K562 (cell line): ENCODE measurements around the gene CCDC28B. TPM values are rescaled to one million over a fixed set of nuclear protein-coding genes. Genes with fewer than 3 reads are reported as not detected.
A peak's percentile ranks its signal among the peaks of the same experiment; 100 is the strongest.

ENCODE experiments used
- ATAC-seq: fragments of 200-7000 bp; cut with Tn5 transposase; 3 replicates; pipeline ENCODE4 v1.9.1; 2020; ENCODE audit warnings: moderate library complexity
- BruUV-seq: library from RNA; stranded (reverse); fragments of 400-500 nt; replicated peaks from 2 replicates; lab custom pipeline; 2021; lab: Mats Ljungman, UMichigan
- CTCF ChIA-PET: fragments of 300-600 bp; formaldehyde crosslinking; extraction: SDS; loops from one replicate; lab custom pipeline; 2021; ENCODE audit warnings: low intra/inter-chr PET ratio; lab: Yijun Ruan, JAX
- POLR2A ChIA-PET: fragments of 300-600, 350-650 bp; sonication (Branson Sonifier 250); formaldehyde crosslinking; extraction: SDS; loops from one replicate; lab custom pipeline; 2021; ENCODE audit warnings: antibody characterized with exemption, inconsistent platforms; lab: Yijun Ruan, JAX
- DNase-seq, 4 experiments: peaks; one replicate each; pipeline versions ENCODE4 v3.0.0 to v3.0.0-alpha.2; 2011 to 2018; ENCODE audit warnings: low spot score in 3 of 4, mixed read lengths in 3 of 4; ENCODE audit errors: extremely low read depth in 1 of 4
- FAIRE-seq: peaks from 2 replicates; lab custom pipeline; 2011; peaks lifted over from hg19 to GRCh38; lab: Jason Lieb, UNC
- H2AFZ ChIP-seq: 2 replicates; pipeline ENCODE4 v1.6.0; 2011; ENCODE audit warnings: low read depth, low read length, control low read depth, inconsistent platforms
- H3K27ac ChIP-seq: fragments of 200-600 bp; 3 replicates; pipeline ENCODE4 v1.8.0; 2011; ENCODE audit warnings: low read depth, mild to moderate bottlenecking, control low read depth, inconsistent platforms, low read length, moderate library complexity, mixed read lengths; ENCODE audit errors: extremely low read depth
- H3K27me3 ChIP-seq, 2 experiments: fragments of 300-600 bp in 1 of 2; 2 replicates in 1 of 2; 3 replicates in 1 of 2; pipeline versions ENCODE4 v1.6.0 to v1.8.0; 2011; ENCODE audit warnings: inconsistent platforms in 2 of 2, low read length in 2 of 2, mild to moderate bottlenecking in 1 of 2, mixed read lengths in 1 of 2, moderate library complexity in 1 of 2; ENCODE audit not compliant: control insufficient read depth in 2 of 2, insufficient read depth in 2 of 2
- H3K36me3 ChIP-seq: fragments of 300-600 bp; 3 replicates; pipeline ENCODE4 v1.8.0; 2011; ENCODE audit warnings: mild to moderate bottlenecking, low read length, inconsistent platforms; ENCODE audit not compliant: control insufficient read depth, insufficient read depth
- H3K4me1 ChIP-seq, 2 experiments: fragments of 200-600 bp in 1 of 2; replicated peaks in 1 of 2; 2 replicates in 1 of 2; 3 replicates in 1 of 2; pipeline versions ENCODE4 v1.5.1 to v1.8.0; 2011; ENCODE audit warnings: inconsistent platforms in 2 of 2, low read length in 2 of 2, mild to moderate bottlenecking in 1 of 2, mixed read lengths in 1 of 2, moderate library complexity in 1 of 2; ENCODE audit not compliant: control insufficient read depth in 2 of 2, insufficient read depth in 2 of 2
- H3K4me2 ChIP-seq: 2 replicates; pipeline ENCODE4 v1.6.1; 2011; ENCODE audit warnings: low read length, control low read depth, inconsistent platforms, mixed read lengths; ENCODE audit not compliant: insufficient read depth
- H3K4me3 ChIP-seq: fragments of 200-600 bp; sonication (generic), shearing (Covaris generic); 2 replicates; pipeline ENCODE4 v1.5.1; 2016; ENCODE audit warnings: control low read depth, inconsistent platforms
- H3K79me2 ChIP-seq: fragments of 200-600 bp; 3 replicates; pipeline ENCODE4 v1.8.0; 2011; ENCODE audit warnings: low read length, inconsistent platforms; ENCODE audit not compliant: control insufficient read depth, insufficient read depth
- H3K9ac ChIP-seq, 2 experiments: 2 replicates each; pipeline versions ENCODE4 v1.6.0 to v1.6.1; 2011; ENCODE audit warnings: low read depth in 2 of 2, low read length in 2 of 2, control low read depth in 1 of 2, inconsistent platforms in 1 of 2, mild to moderate bottlenecking in 1 of 2, mixed read lengths in 1 of 2; ENCODE audit not compliant: insufficient read depth in 1 of 2
- H3K9me1 ChIP-seq: one replicate; pipeline ENCODE4 v1.6.0; 2011; ENCODE audit warnings: inconsistent platforms, mild to moderate bottlenecking, low read length, moderate library complexity; ENCODE audit not compliant: control insufficient read depth, insufficient read depth
- H3K9me3 ChIP-seq: replicated peaks from 2 replicates; pipeline ENCODE4 v1.5.1; 2011; ENCODE audit warnings: low read depth, low read length, inconsistent platforms; ENCODE audit not compliant: control insufficient read depth, insufficient read depth
- H4K20me1 ChIP-seq: replicated peaks from 2 replicates; pipeline ENCODE4 v1.6.1; 2011; ENCODE audit warnings: low read length, inconsistent platforms, mixed read lengths; ENCODE audit not compliant: control insufficient read depth, insufficient read depth
- ARHGAP35 ChIP-seq: fragments of 450-650 bp; IDR thresholded peaks from 2 replicates; pipeline ENCODE4 v1.6.1; 2018; ENCODE audit not compliant: partially characterized antibody
- BRD9 ChIP-seq: fragments of 450-650 bp; IDR thresholded peaks from 2 replicates; pipeline ENCODE4 v1.6.1; 2018; ENCODE audit warnings: low read depth; ENCODE audit not compliant: partially characterized antibody
- EP400 ChIP-seq: fragments of 450-650 bp; IDR thresholded peaks from 2 replicates; pipeline ENCODE4 v1.6.1; 2017; ENCODE audit warnings: antibody characterized with exemption, mild to moderate bottlenecking, moderate library complexity
- HNRNPK ChIP-seq: fragments of 200-400 bp; formaldehyde crosslinking; IDR thresholded peaks from one replicate; pipeline ENCODE4 v1.6.1; 2018; ENCODE audit warnings: mild to moderate bottlenecking, low read depth, low read length; ENCODE audit not compliant: poor library complexity, severe bottlenecking
- KAT7 ChIP-seq: sonication (generic); formaldehyde crosslinking; IDR thresholded peaks from 2 replicates; pipeline ENCODE4 v1.8.0; 2022; ENCODE audit warnings: missing genetic modification reagents, mild to moderate bottlenecking, borderline replicate concordance
- POLR2H ChIP-seq: IDR thresholded peaks from 2 replicates; pipeline ENCODE4 v1.6.1; 2016; ENCODE audit warnings: missing genetic modification characterization, low read depth, mild to moderate bottlenecking, control low read depth, missing compliant biosample characterization, moderate library complexity
- PURB ChIP-seq: sonication (generic); formaldehyde crosslinking; IDR thresholded peaks from 2 replicates; pipeline ENCODE4 v1.9.0; 2021; ENCODE audit warnings: low read depth, mild to moderate bottlenecking, missing genetic modification reagents
- RAD21 ChIP-seq, 2 experiments: fragments of 250-450 bp in 1 of 2; fragments of 450-650 bp in 1 of 2; sonication (Bioruptor Pico) in 1 of 2; formaldehyde crosslinking in 1 of 2; IDR thresholded peaks in 1 of 2; conservative IDR thresholded peaks in 1 of 2; 2 replicates each; pipeline versions ENCODE4 v1.4.0 to v1.8.0; 2020 to 2022; ENCODE audit warnings: mild to moderate bottlenecking in 2 of 2, moderate library complexity in 1 of 2
- ZNF212 ChIP-seq: fragments of 450-650 bp; formaldehyde crosslinking; IDR thresholded peaks from 2 replicates; pipeline ENCODE4 v1.4.0; 2020; ENCODE audit warnings: mild to moderate bottlenecking
- ZNF717 ChIP-seq: fragments of 250-450 bp; sonication (Bioruptor Pico); IDR thresholded peaks from 2 replicates; pipeline ENCODE4 v1.5.0; 2021
- WGBS: fragments of 100-300 bp; shearing (Covaris generic); methylation state at CpG from one replicate; pipeline ENCODE4 v1.1.6; 2016; ENCODE audit warnings: low coverage, mixed read lengths; ENCODE audit not compliant: insufficient coverage; ENCODE audit errors: missing lambda C conversion rate; 5-methylcytosine and 5-hydroxymethylcytosine counted together
- in situ Hi-C: fragments of 300-500 bp; cut with MboI; formaldehyde crosslinking; loops from 4 replicates; pipeline ENCODE4 v1.15.0; 2018; ENCODE audit warnings: inconsistent platforms, mixed read lengths
- intact Hi-C: fragments of 100-400 bp; cut with micrococcal nuclease; formaldehyde crosslinking; loops from 2 replicates; pipeline ENCODE4 v1.14.2; 2022
- polyA plus RNA-seq, 8 experiments: library from polyadenylated mRNA; depleted of rRNA in 4 of 8; stranded (reverse) in 5 of 8; unstranded in 3 of 8; fragments of >200 nt; fragmentation: Nextera tagmentation in 2 of 8; fragmentation: Illumina TruSeq in 1 of 8; extraction: Ambion mirVana in 2 of 8; extraction: Trizol in 1 of 8; gene quantifications; 2 replicates each; pipeline versions ENCODE4 v1.2.1 to v1.2.3, GENCODE V29; 2011 to 2014; ENCODE audit warnings: inconsistent platforms in 1 of 8, missing spikeins in 1 of 8
- total RNA-seq, 7 experiments: library from RNA; depleted of rRNA in 6 of 7; stranded (reverse); fragments of >200 nt in 6 of 7; fragmentation: Illumina TruSeq in 2 of 7; extraction: Trizol in 2 of 7; gene quantifications; 2 replicates each; pipeline versions ENCODE4 v1.2.1 to v1.2.3, GENCODE V29; 2011 to 2021; ENCODE audit warnings: low replicate concordance in 1 of 7
- TF ChIP-seq, protein P1 (sequence below): fragments of 450-650 bp; formaldehyde crosslinking; conservative IDR thresholded peaks from 2 replicates; pipeline ENCODE4 v1.4.0; 2022; ENCODE audit warnings: mild to moderate bottlenecking, missing genetic modification characterization
- TF ChIP-seq, protein P2 (sequence below): fragments of 450-650 bp; formaldehyde crosslinking; IDR thresholded peaks from 2 replicates; pipeline ENCODE4 v1.4.0; 2022; ENCODE audit warnings: missing genetic modification characterization
- TF ChIP-seq, protein P3 (sequence below): fragments of 450-650 bp; formaldehyde crosslinking; IDR thresholded peaks from 2 replicates; pipeline ENCODE4 v1.4.0; 2022; ENCODE audit warnings: missing genetic modification characterization
- TF ChIP-seq, protein P4 (sequence below): sonication (generic); formaldehyde crosslinking; IDR thresholded peaks from 2 replicates; pipeline ENCODE4 v1.9.0; 2022; ENCODE audit warnings: mild to moderate bottlenecking, missing genetic modification reagents
- TF ChIP-seq, protein P5 (sequence below): sonication (generic); formaldehyde crosslinking; IDR thresholded peaks from 2 replicates; pipeline ENCODE4 v1.8.0; 2023; ENCODE audit warnings: mild to moderate bottlenecking, missing genetic modification reagents

The CCDC28B gene
- total and polyA plus RNA-seq, 9 of the 15 experiments (the other 6 are each of a cell fraction or from before 2014, with no cell fraction given): 5.7 to 54.5 (median 31.7) TPM

DNA sequence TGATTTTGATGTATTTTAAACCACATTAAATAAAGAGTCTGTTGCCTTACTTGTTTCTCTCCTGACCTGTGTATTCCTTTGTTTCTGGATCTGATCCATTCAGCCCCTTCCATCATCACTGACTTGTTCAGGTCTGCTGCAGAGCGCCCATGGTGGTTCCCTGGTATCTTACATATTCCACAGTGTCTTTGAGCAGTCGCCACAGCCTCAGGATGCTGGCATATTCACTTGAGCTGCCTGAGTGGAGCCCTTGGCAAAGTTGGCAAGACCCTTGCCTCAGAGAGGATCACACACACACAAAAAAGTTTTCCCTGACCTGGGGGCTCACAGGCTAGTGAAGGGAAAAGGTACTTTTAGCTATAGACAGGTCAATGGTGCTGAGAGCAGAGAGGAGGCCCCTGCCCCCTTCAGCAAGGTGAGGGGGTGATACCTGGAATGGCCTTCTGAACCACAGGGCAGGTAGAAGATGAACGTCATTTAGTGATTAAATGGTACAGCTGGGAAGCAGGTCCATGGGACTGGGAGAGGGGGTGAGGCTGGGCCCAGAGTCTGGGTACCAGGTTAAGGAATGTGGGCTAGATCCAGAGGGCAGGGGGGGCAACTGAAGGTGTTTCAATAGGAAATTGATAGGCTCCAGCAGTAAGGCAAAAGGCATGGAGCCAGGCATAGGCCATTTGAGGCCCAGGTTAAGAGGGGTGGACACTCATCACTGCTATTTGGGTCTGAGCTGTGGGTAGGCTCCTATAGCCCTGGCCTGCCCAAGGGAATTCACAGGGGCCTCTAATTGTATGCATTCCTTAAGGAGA is 2.0 kb upstream of the CCDC28B start:
- Histone ChIP-seq H3K27me3 (no peaks in the 10 kb centered on the region), H3K4me1 (peaks cover 16 to 39% of the 10 kb centered on the region in 2 experiments), H3K27ac (no peak overlapping the region; the same call in 2 of the 3 replicates), H3K36me3 (peaks cover 51% of the 10 kb centered on the region), H4K20me1 (no peaks in the 10 kb centered on the region; the same call in none of the 2 replicates), H3K9ac (peak overlapping the region in 1 of 2 experiments; percentile 1; a peak in 1 of 4 replicates), H3K4me3 (no peak overlapping the region), H3K79me2 (peaks cover 13% of the 10 kb centered on the region; the same call in 2 of the 3 replicates), H3K4me2 (no peak overlapping the region), H2AFZ (no peak overlapping the region), H3K9me3 (no peaks in the 10 kb centered on the region), H3K9me1 (peaks cover 3% of the 10 kb centered on the region)
- intact Hi-C loops (no loop called here), in situ Hi-C loops (no loop called here)
- FAIRE-seq (no peak), DNase-seq (no peak), ATAC-seq (no peak)
- 76% methylated on average over 3 of the region's 3 CpGs for WGBS
- ChIA-PET CTCF (no interaction called here), POLR2A (interaction anchor here (0.7 to 10.8 kb wide), 12 partner anchors 10 to 133 kb away, joined by 3 to 201 read pairs (median 4); partner anchors contain the start of genes DCDC2B, IQCC, KPNA6 and TXLNA)
- no TSS peak for BruUV-seq
- TF ChIP-seq RAD21 (CRISPR knock-in tag; conservative IDR thresholded peaks at IDR 0.05 in 1 of 2, IDR thresholded peaks at IDR 0.05 in 1 of 2) (no peak), ZNF717 (CRISPR knock-in tag) (no peak), POLR2H (0 out of 2 replicates have a peak, but pooled peaks have one; percentile 11), ARHGAP35 (no peak), KAT7 (CRISPR knock-in tag) (0 out of 2 replicates have a peak, but pooled peaks have one; percentile 37), ZNF212 (CRISPR knock-in tag) (no peak), EP400 (no peak), PURB (no peak), HNRNPK (no peak), BRD9 (no peak)
- TF ChIP-seq, protein P1, sequence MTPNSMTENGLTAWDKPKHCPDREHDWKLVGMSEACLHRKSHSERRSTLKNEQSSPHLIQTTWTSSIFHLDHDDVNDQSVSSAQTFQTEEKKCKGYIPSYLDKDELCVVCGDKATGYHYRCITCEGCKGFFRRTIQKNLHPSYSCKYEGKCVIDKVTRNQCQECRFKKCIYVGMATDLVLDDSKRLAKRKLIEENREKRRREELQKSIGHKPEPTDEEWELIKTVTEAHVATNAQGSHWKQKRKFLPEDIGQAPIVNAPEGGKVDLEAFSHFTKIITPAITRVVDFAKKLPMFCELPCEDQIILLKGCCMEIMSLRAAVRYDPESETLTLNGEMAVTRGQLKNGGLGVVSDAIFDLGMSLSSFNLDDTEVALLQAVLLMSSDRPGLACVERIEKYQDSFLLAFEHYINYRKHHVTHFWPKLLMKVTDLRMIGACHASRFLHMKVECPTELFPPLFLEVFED (CRISPR knock-in tag): peak; percentile 80
- TF ChIP-seq, protein P2, sequence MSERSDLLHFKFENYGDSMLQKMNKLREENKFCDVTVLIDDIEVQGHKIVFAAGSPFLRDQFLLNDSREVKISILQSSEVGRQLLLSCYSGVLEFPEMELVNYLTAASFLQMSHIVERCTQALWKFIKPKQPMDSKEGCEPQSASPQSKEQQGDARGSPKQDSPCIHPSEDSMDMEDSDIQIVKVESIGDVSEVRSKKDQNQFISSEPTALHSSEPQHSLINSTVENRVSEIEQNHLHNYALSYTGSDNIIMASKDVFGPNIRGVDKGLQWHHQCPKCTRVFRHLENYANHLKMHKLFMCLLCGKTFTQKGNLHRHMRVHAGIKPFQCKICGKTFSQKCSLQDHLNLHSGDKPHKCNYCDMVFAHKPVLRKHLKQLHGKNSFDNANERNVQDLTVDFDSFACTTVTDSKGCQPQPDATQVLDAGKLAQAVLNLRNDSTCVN: 0 out of 2 replicates have a peak, but pooled peaks have one; percentile 54
- TF ChIP-seq, protein P3, sequence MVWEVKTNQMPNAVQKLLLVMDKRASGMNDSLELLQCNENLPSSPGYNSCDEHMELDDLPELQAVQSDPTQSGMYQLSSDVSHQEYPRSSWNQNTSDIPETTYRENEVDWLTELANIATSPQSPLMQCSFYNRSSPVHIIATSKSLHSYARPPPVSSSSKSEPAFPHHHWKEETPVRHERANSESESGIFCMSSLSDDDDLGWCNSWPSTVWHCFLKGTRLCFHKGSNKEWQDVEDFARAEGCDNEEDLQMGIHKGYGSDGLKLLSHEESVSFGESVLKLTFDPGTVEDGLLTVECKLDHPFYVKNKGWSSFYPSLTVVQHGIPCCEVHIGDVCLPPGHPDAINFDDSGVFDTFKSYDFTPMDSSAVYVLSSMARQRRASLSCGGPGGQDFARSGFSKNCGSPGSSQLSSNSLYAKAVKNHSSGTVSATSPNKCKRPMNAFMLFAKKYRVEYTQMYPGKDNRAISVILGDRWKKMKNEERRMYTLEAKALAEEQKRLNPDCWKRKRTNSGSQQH (CRISPR knock-in tag): peak; percentile 89
- TF ChIP-seq, protein P4, sequence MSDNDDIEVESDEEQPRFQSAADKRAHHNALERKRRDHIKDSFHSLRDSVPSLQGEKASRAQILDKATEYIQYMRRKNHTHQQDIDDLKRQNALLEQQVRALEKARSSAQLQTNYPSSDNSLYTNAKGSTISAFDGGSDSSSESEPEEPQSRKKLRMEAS (CRISPR knock-in tag): peak; percentile 22; the same call in 1 of the 2 replicates
- TF ChIP-seq, protein P5, sequence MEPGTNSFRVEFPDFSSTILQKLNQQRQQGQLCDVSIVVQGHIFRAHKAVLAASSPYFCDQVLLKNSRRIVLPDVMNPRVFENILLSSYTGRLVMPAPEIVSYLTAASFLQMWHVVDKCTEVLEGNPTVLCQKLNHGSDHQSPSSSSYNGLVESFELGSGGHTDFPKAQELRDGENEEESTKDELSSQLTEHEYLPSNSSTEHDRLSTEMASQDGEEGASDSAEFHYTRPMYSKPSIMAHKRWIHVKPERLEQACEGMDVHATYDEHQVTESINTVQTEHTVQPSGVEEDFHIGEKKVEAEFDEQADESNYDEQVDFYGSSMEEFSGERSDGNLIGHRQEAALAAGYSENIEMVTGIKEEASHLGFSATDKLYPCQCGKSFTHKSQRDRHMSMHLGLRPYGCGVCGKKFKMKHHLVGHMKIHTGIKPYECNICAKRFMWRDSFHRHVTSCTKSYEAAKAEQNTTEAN (CRISPR knock-in tag): no peak
